Parathyroid adenoma (tissue), 2 donors: Measurements from ENCODE around the gene MAPT.

Experiments
- H2AFZ ChIP-seq: fragments of 300-600 bp; sonication (generic); one replicate; pipeline ENCODE4 v1.7.0; 2017; ENCODE audit warnings: antibody characterized with exemption, mild to moderate bottlenecking
- H3K27ac ChIP-seq: fragments of 300-600 bp; sonication (generic); one replicate; pipeline ENCODE4 v1.7.0; 2017
- H3K27me3 ChIP-seq: fragments of 300-600 bp; sonication (generic); one replicate; pipeline ENCODE4 v1.7.0; 2017; ENCODE audit warnings: low read length; ENCODE audit not compliant: control insufficient read depth, insufficient read depth
- H3K36me3 ChIP-seq: fragments of 300-600 bp; sonication (generic); one replicate; pipeline ENCODE4 v1.7.0; 2017; ENCODE audit warnings: low read length; ENCODE audit not compliant: control insufficient read depth, insufficient read depth
- H3K4me1 ChIP-seq: fragments of 300-600 bp; sonication (generic); one replicate; pipeline ENCODE4 v1.7.0; 2017; ENCODE audit warnings: control low read depth
- H3K4me2 ChIP-seq: fragments of 300-600 bp; sonication (generic); one replicate; pipeline ENCODE4 v1.7.0; 2017; ENCODE audit warnings: low read length
- H3K4me3 ChIP-seq: fragments of 300-600 bp; sonication (generic); one replicate; pipeline ENCODE4 v1.7.0; 2017; ENCODE audit warnings: low read depth, low read length
- H3K79me2 ChIP-seq: fragments of 300-600 bp; sonication (generic); one replicate; pipeline ENCODE4 v1.7.0; 2017; ENCODE audit warnings: control low read depth
- H3K9ac ChIP-seq: fragments of 300-600 bp; sonication (generic); one replicate; pipeline ENCODE4 v1.7.0; 2017; ENCODE audit warnings: mild to moderate bottlenecking
- H3K9me3 ChIP-seq: fragments of 300-600 bp; sonication (generic); one replicate; pipeline ENCODE4 v1.7.0; 2017; ENCODE audit warnings: low read length; ENCODE audit not compliant: control insufficient read depth
- TF ChIP-seq, protein P1 (sequence below): fragments of 300-600 bp; sonication (generic); IDR thresholded peaks from one replicate; pipeline ENCODE4 v1.7.0; 2017; ENCODE audit warnings: antibody characterized with exemption, mild to moderate bottlenecking
- donor health status: primary hyperparathyroidism.

The MAPT gene

DNA sequence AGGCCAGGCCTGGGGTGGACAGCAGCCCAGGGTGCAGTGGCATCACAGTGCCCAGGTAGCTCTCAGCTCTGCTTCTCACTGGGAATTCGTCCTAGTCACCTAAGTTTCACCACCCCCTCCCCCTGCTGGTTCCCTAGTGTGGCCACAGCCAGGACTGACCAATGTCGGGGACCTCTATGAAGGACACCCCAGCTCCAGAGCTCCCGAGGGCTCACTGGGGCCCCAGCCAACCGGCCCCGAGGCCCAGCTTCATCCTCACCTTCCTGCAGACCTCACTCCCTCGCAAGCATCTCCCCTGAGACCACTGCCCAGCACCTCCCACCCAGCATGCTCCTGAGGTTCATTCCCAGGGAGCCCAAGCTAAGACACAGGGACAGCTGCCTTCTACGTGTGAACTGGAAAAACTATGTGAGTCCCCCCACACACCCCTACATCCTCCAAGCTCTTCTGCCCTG lies 44.8 kb upstream of the MAPT start:
- no peaks in the 10 kb centered on the region for H3K9me3 ChIP-seq
- no peaks in the 10 kb centered on the region for H3K27me3 ChIP-seq
- no peaks in the 10 kb centered on the region for H3K79me2 ChIP-seq
- H2AFZ ChIP-seq, result no peak overlapping the region
- H3K4me1 ChIP-seq, result no peaks in the 10 kb centered on the region
- no peak overlapping the region for H3K9ac ChIP-seq
- H3K4me2 ChIP-seq, result no peak overlapping the region
- H3K4me3 ChIP-seq, result no peak overlapping the region
- H3K36me3 ChIP-seq, result no peaks in the 10 kb centered on the region
- TF ChIP-seq, protein P1, sequence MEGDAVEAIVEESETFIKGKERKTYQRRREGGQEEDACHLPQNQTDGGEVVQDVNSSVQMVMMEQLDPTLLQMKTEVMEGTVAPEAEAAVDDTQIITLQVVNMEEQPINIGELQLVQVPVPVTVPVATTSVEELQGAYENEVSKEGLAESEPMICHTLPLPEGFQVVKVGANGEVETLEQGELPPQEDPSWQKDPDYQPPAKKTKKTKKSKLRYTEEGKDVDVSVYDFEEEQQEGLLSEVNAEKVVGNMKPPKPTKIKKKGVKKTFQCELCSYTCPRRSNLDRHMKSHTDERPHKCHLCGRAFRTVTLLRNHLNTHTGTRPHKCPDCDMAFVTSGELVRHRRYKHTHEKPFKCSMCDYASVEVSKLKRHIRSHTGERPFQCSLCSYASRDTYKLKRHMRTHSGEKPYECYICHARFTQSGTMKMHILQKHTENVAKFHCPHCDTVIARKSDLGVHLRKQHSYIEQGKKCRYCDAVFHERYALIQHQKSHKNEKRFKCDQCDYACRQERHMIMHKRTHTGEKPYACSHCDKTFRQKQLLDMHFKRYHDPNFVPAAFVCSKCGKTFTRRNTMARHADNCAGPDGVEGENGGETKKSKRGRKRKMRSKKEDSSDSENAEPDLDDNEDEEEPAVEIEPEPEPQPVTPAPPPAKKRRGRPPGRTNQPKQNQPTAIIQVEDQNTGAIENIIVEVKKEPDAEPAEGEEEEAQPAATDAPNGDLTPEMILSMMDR, result no peak
- H3K27ac ChIP-seq, result no peak overlapping the region

GRCh38 chr17:45850011-45850410 lies 44.3 kb upstream of the MAPT start:
- Histone ChIP-seq H3K9me3 (no peaks in the 10 kb centered on the region), H3K4me3 (no peak overlapping the region), H3K4me1 (no peaks in the 10 kb centered on the region), H3K79me2 (no peaks in the 10 kb centered on the region), H3K4me2 (no peak overlapping the region), H3K27me3 (no peaks in the 10 kb centered on the region), H3K9ac (no peak overlapping the region), H3K27ac (no peak overlapping the region), H2AFZ (no peak overlapping the region), H3K36me3 (no peaks in the 10 kb centered on the region)
- TF ChIP-seq, protein P1, result no peak

GRCh38 chr17:45850468-45850867 lies 43.9 kb upstream of the MAPT start:
- no peaks in the 10 kb centered on the region for H3K36me3 ChIP-seq
- TF ChIP-seq, protein P1, result no peak
- H2AFZ ChIP-seq, result no peak overlapping the region
- H3K27ac ChIP-seq, result no peak overlapping the region
- no peak overlapping the region for H3K4me3 ChIP-seq
- no peaks in the 10 kb centered on the region for H3K4me1 ChIP-seq
- no peaks in the 10 kb centered on the region for H3K9me3 ChIP-seq
- H3K4me2 ChIP-seq, result no peak overlapping the region
- H3K9ac ChIP-seq, result no peak overlapping the region
- H3K27me3 ChIP-seq, result no peaks in the 10 kb centered on the region
- H3K79me2 ChIP-seq, result no peaks in the 10 kb centered on the region

DNA sequence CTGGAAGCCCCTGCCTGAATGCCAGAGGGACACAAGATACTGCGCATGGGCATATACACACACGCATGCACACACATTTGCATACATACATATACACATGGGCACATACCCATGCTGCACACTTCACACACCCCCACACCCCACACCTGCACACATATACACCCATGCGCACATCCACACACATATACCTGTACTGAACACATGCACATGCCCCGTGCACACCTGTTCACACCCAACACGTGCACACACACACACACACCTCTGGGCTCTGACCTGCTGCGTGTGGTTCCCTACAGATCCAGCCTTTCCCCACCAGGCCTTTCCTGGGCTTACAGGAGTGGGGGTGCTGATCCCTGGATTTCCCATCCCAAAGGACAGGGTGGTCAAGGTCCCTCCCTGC lies 43.3 kb upstream of the MAPT start:
- TF ChIP-seq, protein P1, result no peak
- Histone ChIP-seq H2AFZ (no peak overlapping the region), H3K79me2 (no peaks in the 10 kb centered on the region), H3K27me3 (no peaks in the 10 kb centered on the region), H3K4me3 (no peak overlapping the region), H3K36me3 (no peaks in the 10 kb centered on the region), H3K4me1 (no peaks in the 10 kb centered on the region), H3K4me2 (no peak overlapping the region), H3K9me3 (no peaks in the 10 kb centered on the region), H3K27ac (no peak overlapping the region), H3K9ac (no peak overlapping the region)

DNA sequence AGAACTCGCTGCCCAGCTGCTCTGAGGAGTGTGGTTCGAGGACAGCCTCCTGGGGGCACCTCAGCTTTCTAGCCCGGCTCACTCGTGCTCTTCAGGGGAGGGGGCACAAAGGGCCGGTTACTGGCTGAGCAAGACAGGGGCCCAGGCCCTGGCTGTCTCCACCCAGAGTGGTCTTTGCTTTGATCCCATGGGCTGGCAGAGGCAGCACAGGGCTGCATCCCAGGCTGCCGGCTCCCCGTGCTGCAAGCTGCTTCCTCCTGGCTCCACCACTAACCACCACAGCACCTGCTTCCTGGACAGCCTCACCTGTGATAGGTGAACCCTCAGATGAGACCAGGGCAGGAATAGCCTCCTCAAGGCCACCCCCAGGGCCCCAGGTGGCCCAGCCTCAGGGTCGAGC lies 42.9 kb upstream of the MAPT start:
- Histone ChIP-seq H3K4me1 (no peaks in the 10 kb centered on the region), H3K79me2 (no peaks in the 10 kb centered on the region), H3K4me3 (no peak overlapping the region), H3K27me3 (no peaks in the 10 kb centered on the region), H3K4me2 (no peak overlapping the region), H3K36me3 (no peaks in the 10 kb centered on the region), H2AFZ (no peak overlapping the region), H3K27ac (no peak overlapping the region), H3K9ac (no peak overlapping the region), H3K9me3 (no peaks in the 10 kb centered on the region)
- TF ChIP-seq, protein P1, result no peak
